Hepatocyte (in vitro differentiated cells): ENCODE data around the gene ERICH2. TPM values are rescaled to one million over a fixed set of nuclear protein-coding genes. Genes with fewer than 3 reads are reported as not detected.

Experiments used
- DNase-seq: peaks from one replicate; pipeline ENCODE4 v3.0.0-alpha.2; 2016; ENCODE audit warnings: low spot score
- H2AFZ ChIP-seq: fragments of 200-600 bp; sonication (generic); 2 replicates; pipeline ENCODE4 v1.6.0; 2016; ENCODE audit warnings: antibody characterized with exemption, mild to moderate bottlenecking
- H3K27ac ChIP-seq: fragments of 200-600 bp; sonication (generic); 2 replicates; pipeline ENCODE4 v1.5.1; 2016; ENCODE audit warnings: mild to moderate bottlenecking
- H3K27me3 ChIP-seq: fragments of 200-600 bp; sonication (generic); 2 replicates; pipeline ENCODE4 v1.6.1; 2016
- H3K36me3 ChIP-seq: fragments of 200-600 bp; sonication (generic); replicated peaks from 2 replicates; pipeline ENCODE4 v1.5.1; 2016; ENCODE audit warnings: low read depth; ENCODE audit not compliant: insufficient read depth
- H3K4me1 ChIP-seq: fragments of 200-600 bp; sonication (generic); 2 replicates; pipeline ENCODE4 v1.5.1; 2016; ENCODE audit warnings: mild to moderate bottlenecking, moderate library complexity; ENCODE audit not compliant: insufficient read depth
- H3K4me2 ChIP-seq: fragments of 200-600 bp; sonication (generic); 2 replicates; pipeline ENCODE4 v1.6.0; 2016
- H3K4me3 ChIP-seq: fragments of 200-600 bp; sonication (generic); 2 replicates; pipeline ENCODE4 v1.5.1; 2016; ENCODE audit warnings: mild to moderate bottlenecking
- H3K79me2 ChIP-seq: fragments of 200-600 bp; sonication (generic); 2 replicates; pipeline ENCODE4 v1.6.0; 2017; ENCODE audit warnings: mild to moderate bottlenecking
- H3K9me2 ChIP-seq: fragments of 200-600 bp; sonication (generic); replicated peaks from 2 replicates; pipeline ENCODE4 v1.6.0; 2017; ENCODE audit warnings: mild to moderate bottlenecking; ENCODE audit not compliant: insufficient read depth
- H3K9me3 ChIP-seq: fragments of 200-600 bp; sonication (generic); 2 replicates; pipeline ENCODE4 v1.5.1; 2016; ENCODE audit warnings: low read depth, mild to moderate bottlenecking
- H4K20me1 ChIP-seq: fragments of 200-600 bp; sonication (generic); 2 replicates; pipeline ENCODE4 v1.6.0; 2016; ENCODE audit warnings: mild to moderate bottlenecking; ENCODE audit not compliant: insufficient read depth, poor library complexity, severe bottlenecking
- EZH2 ChIP-seq: fragments of 200-600 bp; sonication (generic); IDR thresholded peaks from 2 replicates; pipeline ENCODE4 v1.6.1; 2016; ENCODE audit warnings: antibody characterized with exemption, mild to moderate bottlenecking, borderline replicate concordance
- EZH2phosphoT487 ChIP-seq: fragments of 200-600 bp; sonication (generic); IDR thresholded peaks from one replicate; pipeline ENCODE4 v1.6.1; 2018; ENCODE audit warnings: antibody characterized with exemption, mild to moderate bottlenecking, low read depth, moderate library complexity; ENCODE audit not compliant: unreplicated experiment, severe bottlenecking
- WGBS: methylation state at CpG from one replicate; pipeline ENCODE4 v1.1.6; 2016; ENCODE audit warnings: low lambda C conversion rate; ENCODE audit errors: missing lambda C conversion rate; 5-methylcytosine and 5-hydroxymethylcytosine counted together
- polyA plus RNA-seq: library from polyadenylated mRNA; unstranded; fragments of >200 nt; fragmentation: Nextera tagmentation; extraction: Ambion mirVana; gene quantifications from 2 replicates; pipeline ENCODE4 v1.2.1, GENCODE V29; 2016
- total RNA-seq: library from RNA; depleted of rRNA; stranded (reverse); fragments of >200 nt; gene quantifications from 2 replicates; pipeline ENCODE4 v1.2.3, GENCODE V29; 2014
- TF ChIP-seq, protein P1 (sequence below): fragments of 200-600 bp; sonication (generic); IDR thresholded peaks from 2 replicates; pipeline ENCODE4 v1.5.1; 2016; ENCODE audit warnings: antibody characterized with exemption, mild to moderate bottlenecking; ENCODE audit not compliant: poor library complexity

Gene ERICH2
- total and polyA plus RNA-seq, 2 experiments from 2014 or later: 1.9 TPM; not detected in 1

DNA sequence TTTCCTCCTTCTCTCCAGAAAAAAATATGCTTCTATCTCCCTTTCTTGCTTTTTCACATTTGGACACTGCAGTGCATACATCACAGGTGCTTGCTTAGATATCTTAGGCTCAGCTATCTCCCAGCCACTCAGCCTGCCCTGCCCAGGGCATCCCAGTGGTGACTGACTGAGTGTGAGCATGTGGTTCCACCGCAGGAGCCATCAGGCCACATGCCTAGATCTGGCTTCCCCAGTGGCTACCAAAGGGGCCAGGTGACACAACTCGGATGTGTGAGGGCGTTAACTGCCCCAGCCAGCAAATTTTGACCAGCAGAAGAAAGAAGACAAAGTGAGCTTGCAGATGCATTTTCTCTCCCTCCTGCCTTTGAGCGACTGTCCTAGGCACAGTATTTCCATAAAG is 29.5 kb upstream of the ERICH2 start:
- TF ChIP-seq, protein P1, sequence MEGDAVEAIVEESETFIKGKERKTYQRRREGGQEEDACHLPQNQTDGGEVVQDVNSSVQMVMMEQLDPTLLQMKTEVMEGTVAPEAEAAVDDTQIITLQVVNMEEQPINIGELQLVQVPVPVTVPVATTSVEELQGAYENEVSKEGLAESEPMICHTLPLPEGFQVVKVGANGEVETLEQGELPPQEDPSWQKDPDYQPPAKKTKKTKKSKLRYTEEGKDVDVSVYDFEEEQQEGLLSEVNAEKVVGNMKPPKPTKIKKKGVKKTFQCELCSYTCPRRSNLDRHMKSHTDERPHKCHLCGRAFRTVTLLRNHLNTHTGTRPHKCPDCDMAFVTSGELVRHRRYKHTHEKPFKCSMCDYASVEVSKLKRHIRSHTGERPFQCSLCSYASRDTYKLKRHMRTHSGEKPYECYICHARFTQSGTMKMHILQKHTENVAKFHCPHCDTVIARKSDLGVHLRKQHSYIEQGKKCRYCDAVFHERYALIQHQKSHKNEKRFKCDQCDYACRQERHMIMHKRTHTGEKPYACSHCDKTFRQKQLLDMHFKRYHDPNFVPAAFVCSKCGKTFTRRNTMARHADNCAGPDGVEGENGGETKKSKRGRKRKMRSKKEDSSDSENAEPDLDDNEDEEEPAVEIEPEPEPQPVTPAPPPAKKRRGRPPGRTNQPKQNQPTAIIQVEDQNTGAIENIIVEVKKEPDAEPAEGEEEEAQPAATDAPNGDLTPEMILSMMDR: no peak
- TF ChIP-seq EZH2 (no peak), EZH2phosphoT487 (no peak)
- no peaks in the 10 kb centered on the region for H3K36me3 ChIP-seq
- H3K27me3 ChIP-seq: no peaks in the 10 kb centered on the region
- no peaks in the 10 kb centered on the region for H3K4me1 ChIP-seq
- no peak for DNase-seq
- no peaks in the 10 kb centered on the region for H4K20me1 ChIP-seq
- H3K27ac ChIP-seq: no peak overlapping the region
- H3K4me3 ChIP-seq: no peak overlapping the region
- H3K9me2 ChIP-seq: no peaks in the 10 kb centered on the region
- WGBS: 86% methylated on average over 4 of the region's 4 CpGs
- no peak overlapping the region for H3K4me2 ChIP-seq
- H3K79me2 ChIP-seq: no peaks in the 10 kb centered on the region
- no peak overlapping the region for H2AFZ ChIP-seq
- no peaks in the 10 kb centered on the region for H3K9me3 ChIP-seq

DNA sequence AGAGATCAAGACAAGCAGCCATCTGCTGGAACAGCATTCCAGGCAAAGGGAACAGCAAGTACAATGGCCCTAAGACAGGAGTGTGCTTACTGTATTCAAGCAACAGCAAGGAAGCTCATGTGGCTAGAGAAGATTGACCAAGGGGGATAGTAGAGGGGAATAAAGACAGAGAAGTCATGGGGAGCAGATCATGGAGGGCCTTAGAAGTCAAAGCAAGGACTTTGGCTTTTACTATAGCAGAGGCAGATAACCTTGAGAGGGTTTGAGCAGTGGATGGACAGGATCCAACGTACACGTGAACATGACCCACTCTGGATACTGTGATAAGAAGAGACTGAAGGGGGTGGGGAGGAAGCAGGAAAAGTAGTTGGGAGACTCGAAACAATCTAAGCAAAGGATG is 28.2 kb upstream of the ERICH2 start:
- Histone ChIP-seq H3K9me2 (no peaks in the 10 kb centered on the region), H3K27me3 (no peaks in the 10 kb centered on the region), H3K9me3 (no peaks in the 10 kb centered on the region), H3K4me3 (no peak overlapping the region), H3K79me2 (no peaks in the 10 kb centered on the region), H3K36me3 (no peaks in the 10 kb centered on the region), H3K4me1 (no peaks in the 10 kb centered on the region), H2AFZ (no peak overlapping the region), H3K27ac (no peak overlapping the region), H3K4me2 (no peak overlapping the region), H4K20me1 (no peaks in the 10 kb centered on the region)
- TF ChIP-seq, protein P1: no peak
- no peak for TF ChIP-seq EZH2
- TF ChIP-seq EZH2phosphoT487: no peak
- 91% methylated on average over 3 of the region's 3 CpGs for whole genome bisulfite sequencing
- no peak for DNase-seq

DNA sequence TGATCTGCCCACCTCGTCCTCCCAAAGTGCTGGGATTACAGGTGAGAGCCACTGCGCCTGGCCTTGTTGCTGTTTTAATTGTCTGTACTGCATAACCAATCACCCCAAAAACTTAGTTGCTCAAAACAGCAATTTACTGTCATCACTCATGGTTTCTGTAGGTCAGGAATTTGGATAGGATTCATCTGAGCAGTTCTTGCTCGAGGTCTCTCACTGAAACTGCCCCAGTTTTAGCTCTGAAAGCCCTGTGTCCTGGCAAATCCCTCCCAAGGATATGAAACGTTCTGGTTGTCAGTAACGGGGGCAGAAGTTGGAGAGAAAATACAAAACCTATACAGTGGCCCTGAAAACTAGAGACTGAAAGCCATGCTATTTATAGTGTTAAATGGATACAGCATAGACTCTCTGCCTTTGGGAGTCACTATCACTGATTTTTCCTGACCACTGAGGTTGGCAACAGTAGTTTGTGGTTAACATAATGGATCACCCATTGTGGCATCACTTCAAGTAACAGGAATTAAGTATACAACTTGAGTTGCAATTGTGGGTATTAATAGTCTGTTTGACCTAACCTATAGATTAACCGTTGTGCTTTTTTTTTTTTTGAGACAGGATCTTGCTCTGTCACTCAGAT is 27.2 kb upstream of the ERICH2 start:
- Histone ChIP-seq H3K4me2 (no peak overlapping the region), H3K27me3 (no peaks in the 10 kb centered on the region), H3K9me3 (no peaks in the 10 kb centered on the region), H3K9me2 (no peaks in the 10 kb centered on the region), H2AFZ (no peak overlapping the region), H3K4me3 (no peak overlapping the region), H3K4me1 (no peaks in the 10 kb centered on the region), H4K20me1 (no peaks in the 10 kb centered on the region), H3K79me2 (no peaks in the 10 kb centered on the region), H3K36me3 (no peaks in the 10 kb centered on the region), H3K27ac (peak overlapping the region; percentile 74)
- 85% methylated on average over 6 of the region's 6 CpGs for WGBS
- TF ChIP-seq EZH2: no peak
- TF ChIP-seq EZH2phosphoT487: no peak
- TF ChIP-seq, protein P1: no peak
- no peak for DNase-seq
